Cardiac fibroblast (primary cell): ENCODE measurements around the gene APOD.

Experiments used
- DNase-seq, 2 donors: peaks; one replicate each; pipeline versions ENCODE4 v3.0.0 to v3.0.0-alpha.2; 2010; ENCODE audit warnings: low read depth in 2 of 2
- H3K4me3 ChIP-seq, 2 donors: replicated peaks in 1 of 2; 1 replicate in 1 of 2; 2 replicates in 1 of 2; pipeline ENCODE4 v1.5.1; 2011; ENCODE audit warnings: low read depth in 2 of 2, low read length in 2 of 2, mild to moderate bottlenecking in 2 of 2, moderate library complexity in 1 of 2
- TF ChIP-seq, protein P1 (sequence below): IDR thresholded peaks from one replicate; pipeline ENCODE4 v1.5.1; 2011; ENCODE audit warnings: low read depth, mild to moderate bottlenecking, low read length, inconsistent platforms

APOD gene

DNA sequence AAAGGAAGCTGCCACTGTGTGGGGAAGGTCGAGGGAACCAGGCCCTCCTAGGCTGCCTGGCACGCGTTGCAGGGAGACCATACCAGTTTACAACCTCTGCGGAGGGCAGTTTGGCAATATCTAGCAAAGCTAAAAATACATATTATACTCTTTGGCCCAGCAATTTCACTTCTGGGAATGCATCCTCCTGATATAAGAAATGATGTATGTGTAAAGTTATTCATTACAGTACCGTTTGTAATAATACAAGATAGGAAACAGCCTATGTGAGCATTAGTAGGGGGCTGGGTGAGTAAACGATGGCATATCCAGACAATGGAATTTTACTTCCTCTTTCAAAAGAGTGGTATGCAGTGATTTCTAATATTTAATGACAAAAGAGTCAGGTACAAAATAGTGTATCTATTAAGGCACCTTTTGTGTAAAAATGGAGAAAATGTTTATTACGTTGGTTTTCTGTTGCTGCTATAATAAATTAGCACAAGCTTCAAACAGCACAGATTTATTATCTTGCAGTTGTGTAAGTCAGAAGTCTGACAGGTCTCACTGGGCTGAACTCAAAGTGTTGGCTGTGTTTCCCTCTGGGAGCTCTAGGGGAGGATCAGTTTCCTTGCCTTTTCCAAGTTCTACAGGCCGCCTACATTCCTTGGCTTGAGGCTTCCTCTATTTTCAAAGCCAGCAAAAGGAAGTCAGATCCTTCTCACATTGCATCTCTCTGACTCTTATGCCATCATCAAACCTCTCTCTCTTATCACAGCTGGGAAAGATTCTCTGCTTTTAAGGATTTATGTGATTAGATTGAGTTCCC is 9.0 kb downstream of the APOD start:
- peak in 1 of 2 donors; percentile 66 for DNase-seq
- TF ChIP-seq, protein P1, sequence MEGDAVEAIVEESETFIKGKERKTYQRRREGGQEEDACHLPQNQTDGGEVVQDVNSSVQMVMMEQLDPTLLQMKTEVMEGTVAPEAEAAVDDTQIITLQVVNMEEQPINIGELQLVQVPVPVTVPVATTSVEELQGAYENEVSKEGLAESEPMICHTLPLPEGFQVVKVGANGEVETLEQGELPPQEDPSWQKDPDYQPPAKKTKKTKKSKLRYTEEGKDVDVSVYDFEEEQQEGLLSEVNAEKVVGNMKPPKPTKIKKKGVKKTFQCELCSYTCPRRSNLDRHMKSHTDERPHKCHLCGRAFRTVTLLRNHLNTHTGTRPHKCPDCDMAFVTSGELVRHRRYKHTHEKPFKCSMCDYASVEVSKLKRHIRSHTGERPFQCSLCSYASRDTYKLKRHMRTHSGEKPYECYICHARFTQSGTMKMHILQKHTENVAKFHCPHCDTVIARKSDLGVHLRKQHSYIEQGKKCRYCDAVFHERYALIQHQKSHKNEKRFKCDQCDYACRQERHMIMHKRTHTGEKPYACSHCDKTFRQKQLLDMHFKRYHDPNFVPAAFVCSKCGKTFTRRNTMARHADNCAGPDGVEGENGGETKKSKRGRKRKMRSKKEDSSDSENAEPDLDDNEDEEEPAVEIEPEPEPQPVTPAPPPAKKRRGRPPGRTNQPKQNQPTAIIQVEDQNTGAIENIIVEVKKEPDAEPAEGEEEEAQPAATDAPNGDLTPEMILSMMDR: no peak
- H3K4me3 ChIP-seq: no peak overlapping the region

DNA sequence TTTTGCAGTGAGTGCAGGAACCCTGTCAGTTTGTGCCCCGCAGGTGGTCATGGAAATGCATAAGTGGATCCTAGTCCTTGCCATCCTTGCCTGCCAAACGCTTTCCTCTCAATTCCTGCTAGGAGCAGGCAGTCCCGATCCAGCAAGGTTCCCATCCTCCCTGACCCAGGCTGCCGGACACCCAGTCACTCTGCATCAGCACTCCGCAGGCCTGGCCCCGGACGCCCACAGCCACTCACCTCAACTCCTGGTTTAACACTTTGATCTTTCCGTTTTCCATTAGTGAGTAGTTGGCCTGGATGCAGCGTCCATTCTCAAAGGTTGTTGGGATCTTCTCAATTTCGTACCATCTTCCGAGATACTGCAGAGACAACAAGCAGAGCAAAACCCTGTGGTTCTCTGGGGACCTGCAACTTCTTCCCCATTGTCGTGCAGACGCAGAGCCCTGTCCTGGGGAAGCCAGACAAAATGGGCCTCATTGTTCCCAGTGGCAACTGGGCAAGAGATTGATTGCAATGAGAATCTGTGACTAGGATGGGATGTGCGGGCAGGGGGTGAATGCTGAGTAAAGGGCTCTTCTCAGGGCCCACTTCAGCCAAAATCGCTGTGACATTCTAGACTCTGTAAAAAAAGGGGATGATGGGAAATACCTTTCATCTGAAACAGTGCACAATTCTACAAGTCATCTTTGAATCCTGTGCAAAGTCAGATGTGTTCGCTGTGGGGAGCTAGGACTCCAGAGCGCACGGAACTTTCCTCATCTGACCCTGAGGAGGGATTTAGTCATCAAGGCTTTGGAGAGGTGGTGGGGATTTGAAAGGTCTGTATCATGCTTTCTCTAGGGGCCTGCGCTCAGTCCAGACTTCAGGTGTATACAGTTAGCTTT is 9.9 kb downstream of the APOD start:
- H3K4me3 ChIP-seq: no peak overlapping the region
- DNase-seq: no peak
- TF ChIP-seq, protein P1: no peak

DNA sequence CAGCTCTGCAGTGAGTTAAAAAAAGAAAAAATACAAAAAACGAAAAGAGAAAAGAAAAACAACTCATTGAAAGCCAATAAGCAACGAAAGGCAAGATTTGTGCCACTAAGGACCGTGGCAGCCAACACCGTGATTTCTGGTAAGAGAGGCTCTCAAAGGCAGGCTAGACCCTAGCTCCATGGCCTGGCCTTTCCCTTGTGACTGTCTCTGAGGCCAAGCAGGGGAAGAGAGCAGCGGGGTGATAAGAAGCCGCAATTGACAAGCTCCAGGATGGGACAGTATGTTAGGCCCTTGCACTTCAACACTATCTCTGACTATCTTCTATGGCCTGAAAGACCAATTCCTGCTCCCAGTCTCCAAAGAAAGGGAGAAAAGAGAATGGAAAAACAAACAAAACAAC is 12.4 kb downstream of the APOD start:
- no peak overlapping the region for H3K4me3 ChIP-seq
- DNase-seq: no peak
- TF ChIP-seq, protein P1: no peak

DNA sequence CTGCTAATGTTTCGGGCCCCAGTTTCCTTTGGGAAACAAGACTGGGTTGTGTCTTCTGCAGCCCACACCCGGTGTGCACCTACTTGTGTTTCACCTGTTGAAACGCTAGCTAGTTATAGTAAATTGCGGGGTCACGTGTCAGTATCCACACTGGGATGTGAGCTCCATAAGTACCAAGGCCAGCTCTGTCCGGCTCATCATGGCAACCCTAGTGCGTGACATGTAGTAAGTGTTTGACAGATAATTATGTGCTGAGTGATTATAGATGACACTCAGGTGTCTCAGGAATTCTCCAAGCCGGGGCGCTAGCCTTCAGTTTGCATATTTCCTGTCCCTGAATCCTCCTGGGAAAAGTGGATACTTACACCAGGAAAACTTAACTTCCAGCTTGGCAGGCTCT is 12.8 kb downstream of the APOD start:
- TF ChIP-seq, protein P1: no peak
- H3K4me3 ChIP-seq: no peak overlapping the region
- DNase-seq: no peak

DNA sequence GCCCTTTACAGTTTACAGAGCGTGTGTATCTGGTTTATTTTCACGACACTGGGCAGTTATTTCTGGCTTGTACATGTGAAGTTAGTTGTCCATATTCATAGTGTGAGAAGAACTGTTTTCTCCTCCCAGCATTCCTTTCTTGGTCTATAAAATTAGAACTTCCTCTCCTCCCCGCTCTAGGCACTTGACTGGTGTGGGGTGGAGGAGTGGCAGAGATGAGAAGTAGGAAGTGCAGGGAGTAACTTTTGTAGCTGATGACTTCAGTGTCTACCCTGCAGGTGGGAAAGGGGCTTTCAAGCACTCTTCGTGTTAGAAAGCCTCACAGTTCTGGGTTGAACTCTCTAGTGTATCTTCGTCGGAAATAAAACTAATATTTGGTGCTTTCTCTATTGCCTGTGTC is 13.4 kb downstream of the APOD start:
- no peak overlapping the region for H3K4me3 ChIP-seq
- TF ChIP-seq, protein P1: no peak
- DNase-seq: no peak

DNA sequence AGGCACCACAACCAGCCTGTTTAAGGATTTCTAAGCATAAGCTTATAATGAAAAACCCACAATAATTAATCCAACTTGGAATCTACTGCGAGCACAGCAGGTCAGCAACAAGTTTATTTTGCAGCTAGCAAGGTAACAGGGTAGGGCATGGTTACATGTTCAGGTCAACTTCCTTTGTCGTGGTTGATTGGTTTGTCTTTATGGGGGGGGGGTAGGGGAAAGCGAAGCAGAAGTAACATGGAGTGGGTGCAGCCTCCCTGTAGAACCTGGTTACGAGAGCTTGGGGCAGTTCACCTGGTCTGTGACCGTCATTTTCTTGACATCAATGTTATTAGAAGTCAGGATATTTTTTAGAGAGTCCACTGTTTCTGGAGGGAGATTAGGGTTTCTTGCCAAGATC is 15.1 kb downstream of the APOD start:
- H3K4me3 ChIP-seq: no peak overlapping the region
- TF ChIP-seq, protein P1: no peak
- no peak for DNase-seq
